Activated B cell treated with CpG ODN at 0.5 μM for 24 hours (primary cell): ENCODE measurements around the gene POLR2M. TPM values are rescaled to one million over a fixed set of nuclear protein-coding genes. Genes with fewer than 3 reads are reported as not detected.

Experiments
- ATAC-seq: fragments of 200-7000 bp; cut with Tn5 transposase; one replicate; pipeline ENCODE4 v1.10.0; 2021; ENCODE audit warnings: low read depth, mild to moderate bottlenecking, moderate library complexity
- CTCF ChIA-PET: fragments of 350-600 bp; sonication (Branson Sonifier 250); formaldehyde crosslinking; loops from one replicate; lab custom pipeline; 2021; ENCODE audit warnings: antibody characterized with exemption; lab: Charles Lee
- POLR2A ChIA-PET: fragments of 350-600 bp; sonication (Branson Sonifier 250); formaldehyde crosslinking; loops from one replicate; lab custom pipeline; 2021; ENCODE audit warnings: antibody characterized with exemption; lab: Charles Lee
- DNase-seq: peaks from one replicate; pipeline ENCODE4 v3.0.0; 2022
- H3K27ac Mint-ChIP-seq: one replicate; pipeline ENCODE4 v1.8.0; 2020; ENCODE audit warnings: mixed read lengths
- H3K27me3 Mint-ChIP-seq: one replicate; pipeline ENCODE4 v1.8.0; 2021; ENCODE audit warnings: mixed read lengths
- H3K36me3 Mint-ChIP-seq: one replicate; pipeline ENCODE4 v1.8.0; 2021; ENCODE audit warnings: low read depth, mixed read lengths
- H3K4me1 Mint-ChIP-seq: one replicate; pipeline ENCODE4 v1.8.0; 2021; ENCODE audit warnings: mixed read lengths
- H3K4me3 Mint-ChIP-seq: one replicate; pipeline ENCODE4 v1.8.0; 2020; ENCODE audit warnings: mild to moderate bottlenecking, mixed read lengths
- H3K9me3 Mint-ChIP-seq: one replicate; pipeline ENCODE4 v1.8.0; 2020; ENCODE audit warnings: mixed read lengths
- CTCF ChIP-seq: fragments of 200-600 bp; IDR thresholded peaks from one replicate; pipeline ENCODE4 v1.8.0; 2022; ENCODE audit warnings: antibody characterized with exemption, mild to moderate bottlenecking
- intact Hi-C: fragments of 100-400 bp; cut with micrococcal nuclease; formaldehyde crosslinking; loops from one replicate; pipeline ENCODE4 v1.15.1; 2024
- total RNA-seq: library from RNA; stranded (reverse); gene quantifications from 2 replicates; pipeline ENCODE4 v1.2.3, GENCODE V29; 2022

Gene POLR2M
- total RNA-seq: 53.8 and 65.2 TPM in 2 replicates

GRCh38 chr15:57706405-57707209 lies at the start of gene POLR2M:
Gene POLR2M, plus strand, starts transcription at chr15:57706714. Its CDS starts 129 bp downstream, at chr15:57706843.
- ATAC-seq: peak; percentile 92

GRCh38 chr15:57657619-57658018 lies 48.9 kb upstream of the POLR2M start:
- H3K27me3 Mint-ChIP-seq: peaks cover 6% of the 10 kb centered on the region
- H3K36me3 Mint-ChIP-seq: no peaks in the 10 kb centered on the region
- POLR2A ChIA-PET: no interaction called here
- intact Hi-C loops: no loop called here
- no peak for TF ChIP-seq CTCF
- no peaks in the 10 kb centered on the region for H3K4me1 Mint-ChIP-seq
- no peak overlapping the region for H3K4me3 Mint-ChIP-seq
- DNase-seq: no peak
- ATAC-seq: no peak
- H3K9me3 Mint-ChIP-seq: no peaks in the 10 kb centered on the region
- CTCF ChIA-PET: no interaction called here
- H3K27ac Mint-ChIP-seq: no peak overlapping the region

More at GRCh38 chr15:57706405-57707209, at the start of gene POLR2M:
- peak within 1 kb of the TSS; percentile 88 for H3K27ac Mint-ChIP-seq
- DNase-seq: peak; percentile 71
- peak within 1 kb of the TSS; percentile 87 for H3K4me3 Mint-ChIP-seq
- peaks cover 36% of the 10 kb centered on the region for H3K4me1 Mint-ChIP-seq
- H3K9me3 Mint-ChIP-seq: no peaks in the 10 kb centered on the region
- H3K36me3 Mint-ChIP-seq: peaks cover 32% of the 10 kb centered on the region
- ChIA-PET CTCF (interaction anchor here (1.1 to 2.4 kb wide), 6 partner anchors 26 to 1462 kb away, joined by 3 to 7 read pairs (median 4); no protein-coding TSS in a partner anchor), POLR2A (interaction anchor here (0.6 to 2.3 kb wide), 12 partner anchors 26 to 1678 kb away, joined by 3 to 12 read pairs (median 4); partner anchors contain the start of genes ADAM10 and MNS1)
- TF ChIP-seq CTCF: no peak
- intact Hi-C loops: loop anchor here (1.0 to 10.0 kb wide), 4 partner anchors 119 to 1242 kb away; partner anchors contain the start of gene MNS1
- H3K27me3 Mint-ChIP-seq: peaks cover 6% of the 10 kb centered on the region

- no peaks in the 10 kb centered on the region for H3K9me3 Mint-ChIP-seq
- H3K4me3 Mint-ChIP-seq: no peak overlapping the region
- POLR2A ChIA-PET: no interaction called here
- no peak overlapping the region for H3K27ac Mint-ChIP-seq
- intact Hi-C loops: no loop called here
- no peak for TF ChIP-seq CTCF
- ATAC-seq (no peak), DNase-seq (no peak)
- H3K36me3 Mint-ChIP-seq: no peaks in the 10 kb centered on the region
- CTCF ChIA-PET: no interaction called here
- no peaks in the 10 kb centered on the region for H3K4me1 Mint-ChIP-seq
- peaks cover 9% of the 10 kb centered on the region for H3K27me3 Mint-ChIP-seq
Observed at GRCh38 chr15:57662091-57662744, 44.3 kb upstream of the POLR2M start.

GRCh38 chr15:57662802-57663201 lies 43.7 kb upstream of the POLR2M start:
- DNase-seq (no peak), ATAC-seq (no peak)
- POLR2A ChIA-PET: no interaction called here
- H3K9me3 Mint-ChIP-seq: no peaks in the 10 kb centered on the region
- H3K27me3 Mint-ChIP-seq: peaks cover 9% of the 10 kb centered on the region
- no peaks in the 10 kb centered on the region for H3K4me1 Mint-ChIP-seq
- no peak overlapping the region for H3K27ac Mint-ChIP-seq
- CTCF ChIA-PET: interaction anchor here (0.7 kb wide), 1 partner anchor 191 kb away, joined by 3 read pairs; no protein-coding TSS in a partner anchor
- TF ChIP-seq CTCF: no peak
- no peak overlapping the region for H3K4me3 Mint-ChIP-seq
- no peaks in the 10 kb centered on the region for H3K36me3 Mint-ChIP-seq
- intact Hi-C loops: no loop called here

- no peak for DNase-seq
- intact Hi-C loops: no loop called here
- ChIA-PET CTCF (interaction anchor here (0.7 to 0.8 kb wide), 2 partner anchors 40 to 190 kb away, joined by 3 read pairs; no protein-coding TSS in a partner anchor), POLR2A (no interaction called here)
- H3K4me3 Mint-ChIP-seq: no peak overlapping the region
- no peaks in the 10 kb centered on the region for H3K36me3 Mint-ChIP-seq
- H3K4me1 Mint-ChIP-seq: no peaks in the 10 kb centered on the region
- no peak for TF ChIP-seq CTCF
- no peak overlapping the region for H3K27ac Mint-ChIP-seq
- ATAC-seq: no peak
- peaks cover 9% of the 10 kb centered on the region for H3K27me3 Mint-ChIP-seq
- no peaks in the 10 kb centered on the region for H3K9me3 Mint-ChIP-seq
Observed at GRCh38 chr15:57663262-57663661, 43.3 kb upstream of the POLR2M start.
